Kidney capillary endothelial cell (primary cell): Measurements from ENCODE around the gene TSACC.
"Not testable (repeated sequence)": the region's sequence is repeated elsewhere in the genome, so short reads cannot be mapped to it uniquely, and the experiment has no call there.

Experiments
- DNase-seq: peaks from one replicate; pipeline ENCODE4 v3.0.0-alpha.2; 2018; ENCODE audit warnings: low spot score

The TSACC gene

DNA sequence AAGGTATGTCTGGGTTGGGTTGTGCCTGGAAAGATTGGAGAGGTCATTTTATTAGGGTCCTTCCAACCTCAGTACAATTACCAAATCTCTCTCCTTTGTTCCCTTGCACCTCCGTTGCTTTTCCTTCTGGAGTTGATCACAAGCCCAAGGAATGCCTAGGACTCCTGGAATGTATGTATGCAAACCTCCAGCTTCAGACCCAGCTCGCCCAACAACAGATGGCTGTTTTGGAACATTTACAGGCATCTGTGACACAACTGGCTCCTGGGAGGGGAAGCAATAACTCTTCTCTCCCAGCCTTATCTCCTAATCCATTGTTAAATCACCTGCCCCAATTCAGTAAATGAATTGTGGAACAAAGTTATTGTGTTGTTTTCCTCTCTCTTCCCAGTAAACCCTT lies 8.3 kb downstream of the TSACC start:
- no peak for DNase-seq

DNA sequence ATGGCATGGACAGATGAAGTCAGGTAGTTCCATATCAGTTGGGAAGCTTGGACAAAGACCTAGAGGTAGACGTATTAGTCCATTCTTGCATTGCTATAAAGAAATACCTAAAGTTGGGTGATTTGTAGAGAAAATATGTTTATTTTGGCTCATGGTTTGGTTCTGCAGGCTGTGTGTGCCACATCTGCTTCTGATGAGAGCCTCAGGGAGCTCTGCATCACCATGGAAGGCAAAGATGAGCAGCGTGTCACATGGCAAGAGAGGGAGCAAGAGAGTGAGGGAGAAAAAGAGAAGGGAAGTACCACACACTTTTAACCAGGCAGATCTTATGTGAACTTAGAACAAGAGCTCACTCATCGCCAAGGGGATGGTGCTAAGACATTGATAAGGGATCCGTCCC lies 9.0 kb downstream of the TSACC start:
- no peak for DNase-seq

DNA sequence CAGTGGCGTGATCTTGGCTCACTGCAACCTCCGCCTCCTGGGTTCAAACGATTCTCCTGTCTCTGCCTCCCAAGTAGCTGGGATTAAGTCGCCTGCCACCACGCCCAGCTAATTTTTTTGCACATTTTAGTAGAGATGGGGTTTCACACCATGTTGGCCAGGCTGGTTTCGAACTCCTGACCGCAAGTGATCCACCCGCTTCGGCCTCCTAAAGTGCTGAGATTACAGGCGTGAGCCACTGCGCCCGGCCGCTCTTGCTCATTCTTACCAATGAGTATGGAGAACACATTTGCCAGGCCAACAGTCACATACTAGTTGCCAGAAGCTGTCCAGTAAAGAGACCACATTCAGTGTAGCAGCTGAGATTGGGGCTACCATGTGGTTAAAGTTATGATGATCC lies 14.2 kb downstream of the TSACC start:
- not testable (repeated sequence) for DNase-seq

DNA sequence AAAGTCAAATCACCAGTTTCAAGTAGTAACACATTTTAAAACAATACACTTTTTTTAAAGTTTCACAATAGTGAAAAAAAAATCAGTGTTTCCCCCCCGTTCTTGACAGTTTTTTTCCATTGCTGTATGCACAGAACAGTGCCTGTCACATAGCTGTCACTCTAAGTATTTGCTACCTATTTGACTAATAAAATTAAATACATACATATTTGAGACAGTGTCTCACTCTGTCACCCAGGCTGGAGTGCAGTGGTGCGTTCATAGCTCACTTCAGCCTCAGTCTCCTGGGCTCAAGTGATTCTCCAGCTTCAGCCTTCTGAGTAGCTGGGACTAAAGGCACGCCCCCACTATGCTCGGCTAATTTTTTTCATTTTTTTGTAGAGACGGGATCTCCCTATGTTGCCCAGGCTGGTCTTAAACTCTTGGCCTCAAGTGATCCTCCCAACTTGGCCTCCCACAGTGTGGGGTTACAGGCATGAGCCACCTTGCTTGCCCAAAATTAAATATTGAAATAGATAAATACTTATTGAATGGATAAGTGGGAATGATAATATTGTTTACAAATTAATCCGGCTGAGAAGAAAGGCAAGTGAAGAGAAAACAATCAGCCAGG lies 18.0 kb downstream of the TSACC start:
- DNase-seq = no peak

DNA sequence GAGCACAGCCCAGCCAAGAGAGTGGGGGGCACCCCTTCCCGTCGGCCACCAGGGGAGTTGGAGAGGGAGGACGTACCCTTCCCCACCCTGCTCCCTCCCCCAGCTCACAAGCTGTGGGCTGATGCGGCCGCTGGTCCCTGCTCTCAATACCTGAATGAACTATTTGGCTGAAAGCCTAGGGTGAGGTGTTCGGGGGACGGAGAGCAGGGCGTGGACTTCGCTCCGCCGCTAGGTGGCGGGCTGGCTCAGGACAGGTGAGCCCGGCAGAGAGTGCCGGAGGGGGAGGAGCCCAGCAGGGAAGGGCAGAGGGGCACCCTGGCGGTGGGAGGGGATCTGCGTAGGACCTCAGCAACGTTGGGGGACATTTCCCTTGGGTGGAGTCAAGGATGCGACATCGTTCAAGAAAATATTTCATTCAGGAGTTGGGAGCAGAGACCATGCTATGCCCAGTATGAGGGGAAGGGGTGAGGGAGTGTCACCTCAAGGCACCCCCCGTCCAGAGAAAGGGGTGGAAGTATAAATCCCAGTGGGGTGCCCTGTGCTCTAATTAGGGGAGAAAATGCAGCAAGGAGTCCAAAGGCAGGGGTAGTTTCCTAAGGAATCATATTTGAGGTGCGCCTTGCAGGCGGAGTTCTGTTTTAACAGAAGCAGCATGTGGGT lies 18.7 kb downstream of the TSACC start:
- DNase-seq = no peak

DNA sequence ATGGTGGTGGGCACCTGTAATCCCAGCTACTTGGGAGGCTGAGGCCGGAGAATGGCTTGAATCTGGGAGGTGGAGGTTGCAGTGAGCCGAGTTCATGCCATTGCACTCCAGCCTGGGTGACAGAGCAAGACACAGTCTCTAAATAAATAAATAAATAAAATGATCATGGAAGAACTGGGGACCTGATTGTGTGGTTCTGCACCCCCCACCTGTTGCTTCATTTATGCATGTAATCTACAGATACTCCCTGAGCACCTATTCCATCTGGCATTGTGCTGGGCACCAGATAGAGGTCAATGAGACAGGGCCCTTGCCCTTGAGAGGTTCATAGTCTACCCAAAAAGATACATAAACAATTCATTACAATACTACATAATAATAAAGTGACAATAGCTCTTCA lies 19.7 kb downstream of the TSACC start:
- DNase-seq = no peak

DNA sequence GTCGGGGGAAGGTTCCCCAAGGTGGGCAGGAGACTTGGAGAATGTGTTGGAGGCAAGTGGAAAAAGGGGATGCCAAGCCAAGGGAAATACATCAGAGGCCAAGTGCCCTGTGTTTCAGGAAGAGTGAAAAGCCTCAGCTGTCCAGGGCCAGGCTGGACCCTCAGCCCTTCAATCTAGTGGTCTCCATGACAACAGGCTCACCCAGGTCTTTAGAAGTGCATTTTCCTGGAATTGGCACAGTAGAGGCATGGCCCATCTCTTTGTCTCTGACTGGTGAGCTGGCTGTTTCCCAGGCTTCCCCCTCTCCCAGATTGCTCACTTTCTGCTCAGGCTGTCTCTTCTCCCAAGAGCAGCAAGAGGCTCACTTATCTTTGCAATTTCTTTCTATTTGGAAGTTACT lies 20.3 kb downstream of the TSACC start:
- no peak for DNase-seq

DNA sequence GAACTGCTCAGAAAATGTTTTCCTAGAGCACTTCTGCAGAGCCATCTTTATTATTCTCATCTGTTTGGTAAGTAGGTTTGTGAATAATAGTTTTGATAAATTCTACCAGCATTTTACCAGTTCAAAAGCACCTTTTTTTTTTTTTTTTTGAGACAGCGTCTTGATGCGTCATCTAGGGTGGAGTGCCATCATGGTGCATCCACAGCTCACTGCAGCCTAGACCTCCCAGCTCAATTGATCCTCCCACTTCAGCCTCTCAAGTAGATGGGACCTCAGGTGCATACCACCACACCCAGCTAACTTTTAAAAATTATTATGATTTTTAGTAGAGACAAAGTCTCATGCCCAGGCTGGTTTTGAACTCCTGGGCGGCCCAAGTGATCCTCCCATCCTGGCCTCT lies 20.9 kb downstream of the TSACC start:
- no peak for DNase-seq

DNA sequence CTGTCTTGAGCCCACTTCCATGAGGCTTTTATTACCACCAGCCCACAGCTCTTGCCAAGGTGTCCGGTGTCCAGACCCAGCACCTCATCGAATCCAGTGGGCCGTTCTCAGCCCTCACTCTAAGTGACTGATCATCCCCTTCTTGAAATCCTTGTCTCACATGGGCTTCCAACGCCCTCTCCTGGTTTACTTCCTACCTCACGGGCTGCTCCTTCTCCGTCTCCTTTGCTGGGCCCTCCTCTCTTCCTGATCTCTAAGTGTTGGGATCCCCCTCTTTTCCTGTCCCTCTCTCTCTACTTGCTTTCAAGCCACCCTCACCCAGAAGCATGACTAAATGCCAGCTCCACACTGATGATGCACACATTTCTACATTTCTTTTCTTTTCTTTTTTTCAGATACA lies 21.6 kb downstream of the TSACC start:
- no peak for DNase-seq

DNA sequence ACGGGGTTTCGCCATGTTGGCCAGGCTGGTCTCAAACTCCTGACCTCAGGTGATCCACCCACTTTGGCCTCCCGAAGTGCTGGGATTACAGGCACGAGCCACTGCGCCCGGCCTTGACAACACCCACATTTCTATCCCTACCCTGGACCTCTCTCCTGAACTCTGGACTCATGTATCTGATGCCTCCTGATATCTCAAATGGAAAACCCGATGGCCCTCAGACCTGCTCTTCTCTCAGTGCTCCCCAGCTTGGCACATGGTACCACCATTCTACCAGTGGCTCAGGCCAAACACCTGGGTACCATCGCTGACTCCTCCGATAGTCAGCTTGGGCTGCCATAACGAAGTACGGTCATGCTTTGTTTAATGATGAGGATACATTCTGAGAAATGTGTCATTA lies 22.2 kb downstream of the TSACC start:
- DNase-seq = no peak

DNA sequence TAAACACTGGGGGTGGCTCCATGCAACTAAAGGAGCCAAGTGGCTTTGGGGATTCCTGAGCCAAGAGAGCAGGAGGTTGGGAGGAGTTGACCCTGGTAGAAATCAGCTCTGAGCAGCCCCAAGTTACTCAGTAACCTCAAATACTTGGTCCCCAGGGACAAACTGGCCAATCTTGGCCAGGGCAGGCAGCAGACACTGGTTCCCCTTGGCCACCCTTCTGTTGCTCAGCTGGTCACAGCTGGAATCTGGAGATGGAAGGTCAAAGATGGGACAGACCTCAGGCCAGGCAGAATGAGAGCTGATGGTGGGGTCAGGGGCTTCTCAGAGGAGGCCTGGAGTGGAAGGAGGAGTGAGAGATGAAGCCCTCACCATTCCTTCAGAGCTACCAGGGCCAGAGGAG lies 27.4 kb downstream of the TSACC start:
- DNase-seq = no peak

DNA sequence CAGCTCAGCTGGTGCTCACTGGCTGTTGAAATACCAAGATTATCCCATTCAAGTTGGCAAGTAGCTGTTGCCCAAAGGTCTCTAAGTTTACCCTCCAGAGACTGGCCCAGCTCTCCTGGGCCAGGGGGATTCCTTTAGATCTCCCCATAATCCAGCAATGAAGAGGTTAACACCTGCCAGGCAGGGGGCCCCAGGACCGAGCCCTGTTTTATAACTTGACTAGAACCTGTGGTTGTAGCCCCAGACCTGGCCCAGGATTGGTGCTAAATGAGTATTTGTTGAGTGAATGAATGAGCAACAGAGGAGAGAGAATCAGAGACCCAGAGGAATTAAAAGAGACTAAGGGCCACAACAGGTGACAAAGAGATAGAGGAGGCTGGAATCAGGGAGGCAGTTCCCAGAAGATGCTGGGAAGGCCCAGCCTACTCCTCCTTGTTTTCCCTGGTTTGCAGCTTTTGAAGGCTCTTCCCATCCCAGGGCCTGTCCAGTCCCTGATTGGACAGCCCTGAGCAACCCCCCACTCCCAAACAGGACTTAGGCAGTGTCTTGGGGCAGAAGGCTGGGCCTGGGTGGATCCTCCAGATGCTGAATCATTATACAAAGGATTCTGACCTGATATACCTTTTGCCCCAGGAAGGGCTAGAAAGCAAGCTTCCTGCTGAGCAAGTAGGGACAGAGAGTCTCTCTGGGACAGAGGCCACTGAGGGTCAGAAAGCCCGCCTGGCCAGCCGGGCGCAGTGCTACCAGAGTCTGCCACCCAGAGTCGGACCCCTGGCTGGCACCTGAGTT lies 28.2 kb downstream of the TSACC start:
- DNase-seq = no peak

DNA sequence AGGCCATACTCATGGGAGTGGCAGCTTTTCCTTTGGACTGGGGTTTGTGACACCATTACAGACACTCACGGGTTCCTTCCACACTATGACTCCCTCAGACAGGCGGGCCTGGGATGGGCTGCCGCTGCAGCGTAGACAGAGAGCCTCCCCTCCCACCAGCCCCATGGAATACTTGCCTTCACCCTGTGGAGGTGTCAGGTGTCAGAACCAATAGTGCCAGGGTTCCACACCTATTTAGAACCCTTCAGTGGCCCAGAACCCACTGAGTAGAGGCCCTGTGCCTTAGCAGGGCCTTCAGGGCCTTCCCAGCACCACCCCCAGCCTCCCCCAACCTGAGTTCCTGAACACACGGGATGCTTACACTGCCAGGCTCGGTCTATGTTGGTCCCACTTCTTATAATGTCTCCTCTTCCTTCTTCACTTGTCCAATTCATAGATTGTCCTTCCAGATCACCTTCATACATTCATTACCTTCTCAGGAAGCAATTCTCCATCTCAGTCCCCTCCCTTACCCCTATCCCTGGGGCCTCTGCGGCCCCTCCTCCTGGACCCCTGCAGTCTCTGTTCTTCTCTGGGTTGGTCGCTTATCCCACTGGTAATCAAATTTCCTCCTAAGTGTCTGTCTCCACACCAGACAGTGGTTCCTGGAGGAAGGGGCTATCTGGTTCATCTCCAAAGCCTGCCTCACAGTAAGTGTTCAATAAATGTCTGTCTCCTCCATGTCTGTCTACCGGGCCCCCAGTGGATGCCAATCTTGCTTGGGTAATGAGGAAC lies 29.2 kb downstream of the TSACC start:
- no peak for DNase-seq

DNA sequence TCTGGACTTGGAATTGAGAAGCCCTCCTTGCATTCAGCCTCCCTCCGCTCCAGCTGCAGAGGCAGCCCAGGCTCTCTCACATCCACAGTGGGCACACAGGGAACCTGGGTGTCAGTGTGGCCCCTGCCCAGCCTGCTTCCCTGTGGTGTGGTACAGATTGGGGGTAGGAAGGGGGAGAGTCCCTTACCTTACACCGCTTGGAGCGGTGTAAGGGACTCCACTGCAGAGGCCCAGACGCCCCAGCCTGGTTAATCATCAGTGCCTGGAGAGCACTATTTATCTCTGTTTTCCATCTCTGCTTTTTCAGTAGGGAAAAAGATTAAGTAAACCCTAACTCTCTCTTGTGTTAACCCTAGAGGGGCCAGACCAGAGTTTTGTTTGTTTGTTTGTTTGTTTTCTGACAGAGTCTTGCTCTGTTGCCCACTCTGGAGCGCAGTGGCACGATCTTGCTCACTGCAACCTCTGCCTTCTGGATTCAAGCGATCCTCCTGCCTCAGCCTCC lies 29.9 kb downstream of the TSACC start:
- no peak for DNase-seq

DNA sequence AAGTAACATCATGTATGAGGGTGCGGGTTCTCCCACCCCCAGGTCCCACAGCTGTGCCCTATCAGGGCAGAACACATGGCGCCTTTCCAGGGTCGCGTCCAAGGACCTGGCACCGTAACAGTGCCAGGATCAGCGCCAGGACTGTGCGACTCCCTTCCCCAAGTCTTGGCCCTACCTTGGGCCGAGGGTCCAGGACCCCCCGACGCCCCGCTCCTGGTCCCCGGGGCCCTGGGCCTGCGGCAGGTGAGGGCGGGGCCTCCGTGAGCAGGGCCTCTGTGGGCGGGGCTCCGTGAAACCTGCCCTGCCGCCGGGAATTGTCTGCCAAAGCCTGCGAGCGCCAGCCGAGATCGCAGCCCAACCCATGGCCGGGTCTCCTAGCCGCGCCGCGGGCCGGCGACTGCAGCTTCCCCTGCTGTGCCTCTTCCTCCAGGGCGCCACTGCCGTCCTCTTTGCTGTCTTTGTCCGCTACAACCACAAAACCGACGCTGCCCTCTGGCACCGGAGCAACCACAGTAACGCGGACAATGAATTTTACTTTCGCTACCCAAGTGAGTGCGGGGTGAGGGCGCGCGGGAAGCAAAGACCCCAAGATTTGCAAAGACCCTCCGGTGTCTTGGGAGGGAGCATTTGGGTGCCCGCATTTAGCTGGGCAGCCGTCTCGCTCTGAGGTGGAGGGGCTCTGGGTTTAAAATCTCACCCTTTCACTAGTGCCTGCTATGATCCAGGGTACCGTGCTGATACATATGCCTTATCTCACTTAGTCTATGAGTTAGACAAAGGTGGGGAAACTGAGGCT lies 30.8 kb downstream of the TSACC start, which contains the start of gene RHBG:
RHBG (plus strand) TSS at position 323 of the 796 bp plus-strand sequence; CDS start at position 362, 39 bp downstream.
- no peak for DNase-seq

DNA sequence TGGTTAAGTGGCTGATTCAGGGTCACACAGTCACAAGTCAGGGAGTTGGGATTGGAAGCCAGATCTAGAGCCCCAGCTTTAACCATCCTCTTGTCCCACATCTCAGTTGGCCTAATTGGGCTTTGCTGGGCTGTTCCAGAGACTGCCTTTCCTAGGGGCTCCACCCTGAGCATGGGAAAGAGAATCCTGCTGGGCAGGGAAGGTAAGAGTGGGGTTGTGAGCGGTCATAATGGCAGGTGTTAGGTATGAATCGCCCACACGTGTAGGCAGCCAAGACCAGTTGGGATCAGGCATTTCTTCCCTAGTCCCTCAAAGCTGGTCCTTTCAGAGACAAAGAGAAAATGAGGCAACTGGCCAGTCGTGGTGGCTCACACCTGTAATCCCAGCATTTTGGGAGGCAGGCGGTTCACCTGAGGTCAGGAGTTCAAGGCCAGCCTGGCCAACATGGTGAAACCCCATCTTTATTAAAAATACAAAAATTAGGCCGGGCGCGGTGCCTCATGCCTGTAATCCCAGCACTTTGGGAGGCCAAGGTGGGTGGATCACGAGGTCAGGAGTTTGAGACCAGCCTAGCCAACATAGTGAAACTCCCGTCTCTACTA lies 31.5 kb downstream of the TSACC start:
- DNase-seq = not testable (repeated sequence)

DNA sequence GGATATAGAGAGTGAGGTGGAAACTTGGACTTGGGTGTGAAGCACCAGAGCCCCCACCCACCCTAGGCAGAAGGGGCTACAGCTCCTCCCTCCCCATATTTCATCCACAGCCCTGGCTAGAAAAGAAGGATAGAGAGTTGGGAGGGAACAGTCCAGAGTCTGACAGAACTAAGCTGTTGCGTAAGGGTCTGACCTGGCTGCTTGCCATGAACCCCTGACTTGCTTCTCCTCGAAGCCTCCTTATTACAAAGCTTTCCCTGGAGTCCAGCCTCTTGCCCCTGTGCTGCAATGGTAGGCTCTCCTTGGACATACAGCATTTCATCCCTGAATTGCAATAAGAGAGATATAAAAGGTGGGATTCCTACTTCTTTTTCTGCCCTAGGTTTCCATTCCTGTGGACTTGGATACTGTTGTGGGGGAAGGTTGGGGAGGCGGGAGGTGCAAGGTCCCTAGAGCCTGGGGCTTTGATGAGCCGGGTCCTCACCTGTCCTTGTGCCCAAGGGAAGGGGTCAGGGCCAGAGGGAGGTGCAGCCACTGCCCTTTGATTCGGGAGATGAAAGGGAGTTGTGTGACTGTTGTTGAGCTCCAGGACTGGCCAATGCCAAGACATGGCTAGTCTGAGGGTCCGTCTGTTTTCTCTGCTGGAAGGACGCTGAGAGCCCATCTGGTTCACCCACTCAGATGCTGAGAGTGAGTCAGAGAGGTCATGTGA lies 33.4 kb downstream of the TSACC start:
- DNase-seq = no peak

DNA sequence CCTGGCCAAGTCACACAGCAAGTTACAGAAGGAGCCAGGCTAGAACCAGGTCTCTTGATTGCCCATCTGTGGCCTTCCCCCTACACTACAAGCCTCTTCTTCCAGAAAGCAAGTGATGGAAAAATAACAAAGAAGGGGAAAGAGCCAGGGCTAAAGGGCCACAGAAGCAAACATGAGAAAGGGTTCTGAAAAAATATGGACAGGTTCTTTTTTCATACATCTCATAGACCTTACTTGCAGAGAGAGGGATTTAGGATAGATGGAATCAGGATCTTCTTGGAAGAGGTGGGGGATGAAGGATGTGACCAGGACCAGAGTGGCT lies 33.9 kb downstream of the TSACC start:
- DNase-seq = no peak

DNA sequence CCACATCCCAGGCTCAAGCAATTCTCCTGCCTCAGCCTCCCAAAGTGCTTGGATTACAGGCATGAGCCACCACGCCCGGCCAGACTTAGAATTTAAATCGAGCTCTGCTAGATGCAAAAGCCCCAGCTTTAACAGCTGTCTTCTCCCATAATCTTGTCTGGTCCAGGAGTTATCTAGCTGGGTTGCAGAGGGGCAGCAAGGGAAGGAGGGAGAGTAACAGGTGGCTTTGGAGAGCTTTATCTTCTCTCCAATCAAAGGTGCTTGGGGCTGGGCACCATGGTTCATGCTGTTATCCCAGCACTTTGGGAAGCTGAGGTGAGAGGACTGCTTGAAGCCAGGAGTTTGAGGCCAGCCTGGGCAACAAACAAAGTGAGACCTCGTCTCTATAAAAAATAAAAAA lies 34.5 kb downstream of the TSACC start:
- no peak for DNase-seq

DNA sequence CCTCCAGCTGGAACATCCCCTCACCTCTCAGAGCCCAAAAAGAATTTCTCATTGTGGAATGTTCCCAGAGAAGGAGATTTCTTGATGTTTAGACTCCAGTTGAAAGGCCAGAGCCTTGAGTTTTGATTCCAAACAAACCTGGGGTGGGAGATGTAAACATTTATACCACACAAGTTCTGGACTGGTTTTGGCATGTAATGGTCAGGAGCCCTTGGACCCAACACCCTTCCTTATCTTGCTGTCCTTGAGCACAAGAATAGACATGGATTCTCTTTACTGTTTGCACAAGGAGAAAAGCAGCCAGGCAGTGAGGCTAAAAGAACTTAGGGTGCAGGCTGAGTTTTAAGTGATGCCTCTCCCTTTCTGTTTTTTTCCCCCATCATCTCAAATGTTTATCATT lies 35.2 kb downstream of the TSACC start:
- no peak for DNase-seq

DNA sequence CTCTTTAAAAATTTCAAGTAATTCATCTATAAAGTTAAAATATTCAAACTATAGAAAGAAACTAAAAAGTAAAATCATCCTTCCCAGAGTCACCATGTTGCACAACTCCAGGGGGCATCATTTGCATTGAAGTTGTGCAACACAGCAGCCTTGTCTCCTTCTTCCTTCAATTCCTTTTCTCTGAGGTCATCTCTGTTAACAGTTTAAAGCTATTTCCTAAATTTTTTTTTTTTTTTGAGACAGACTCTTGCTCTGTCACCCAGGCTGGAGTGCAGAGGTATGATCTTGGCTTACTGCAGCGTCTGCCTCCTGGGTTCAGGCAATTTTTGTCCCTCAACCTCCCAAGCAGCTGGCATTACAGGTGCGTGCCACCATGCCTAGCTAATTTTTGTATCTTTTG lies 37.8 kb downstream of the TSACC start:
- DNase-seq = no peak
